Spinal cord (tissue), 10 donors: ENCODE data around the gene RUNDC3A. TPM values are rescaled to one million over a fixed set of nuclear protein-coding genes. Genes with fewer than 3 reads are reported as not detected.

Experiments
- DNase-seq, 6 donors: peaks; one replicate each; pipeline versions ENCODE4 v3.0.0 to v3.0.0-alpha.2; 2013 to 2015; ENCODE audit warnings: low spot score in 6 of 6, low read depth in 4 of 6
- H3K27ac ChIP-seq: one replicate; pipeline ENCODE4 v1.5.1; 2013; ENCODE audit warnings: low read depth, low read length, control low read depth
- H3K27me3 ChIP-seq: one replicate; pipeline ENCODE4 v1.6.1; 2013; ENCODE audit warnings: low read length; ENCODE audit not compliant: control insufficient read depth, insufficient read depth
- H3K36me3 ChIP-seq: one replicate; pipeline ENCODE4 v1.6.1; 2013; ENCODE audit warnings: low read length; ENCODE audit not compliant: control insufficient read depth, insufficient read depth
- H3K4me1 ChIP-seq: one replicate; pipeline ENCODE4 v1.6.1; 2013; ENCODE audit warnings: low read length; ENCODE audit not compliant: control insufficient read depth, insufficient read depth
- H3K4me3 ChIP-seq: one replicate; pipeline ENCODE4 v1.5.1; 2013; ENCODE audit warnings: low read depth, low read length, control low read depth
- H3K9me3 ChIP-seq: one replicate; pipeline ENCODE4 v1.6.1; 2013; ENCODE audit warnings: low read length; ENCODE audit not compliant: control insufficient read depth, insufficient read depth
- WGBS: methylation state at CpG from one replicate; pipeline ENCODE4 v1.1.5; 2013; ENCODE audit warnings: missing lambda C conversion rate; ENCODE audit not compliant: insufficient coverage; 5-methylcytosine and 5-hydroxymethylcytosine counted together
- long read RNA-seq, 4 donors: transcript quantifications; one replicate each; lab custom pipeline, GENCODE V29; 2026
- polyA plus RNA-seq, 2 donors: library from polyadenylated mRNA; unstranded; fragments of 120-200 nt; gene quantifications; one replicate each; pipeline ENCODE4 v1.2.1, GENCODE V29; 2013; ENCODE audit not compliant: insufficient read length in 2 of 2
- total RNA-seq, 2 donors: library from RNA; depleted of rRNA in 1 of 2; stranded (reverse); fragments of 120-200 nt in 1 of 2; fragments of >200 nt in 1 of 2; gene quantifications; one replicate each; pipeline versions ENCODE4 v1.2.3 to v1.2.4, GENCODE V29; 2013 to 2014
- donor health status: healthy.

The RUNDC3A gene
- 10 to 100 TPM; 44.0 to 54.4 TPM for total RNA-seq
- 100 to 1,000 TPM; 169 to 173 TPM for polyA plus RNA-seq
- long read RNA-seq, donor 1, transcript RUNDC3A-202 (11 exons, 2,048 nt) = major isoform, 14 of 42 reads
- long read RNA-seq, donor 1, transcript RUNDC3A-201 (11 exons, 1,821 nt) = minor isoform, 9 of 42 reads
- long read RNA-seq, donor 1, transcript RUNDC3A-206 (11 exons, 1,675 nt) = minor isoform, 7 of 42 reads
- long read RNA-seq, donor 1, partial matches to known transcripts = 0 of 42 reads
- long read RNA-seq, donor 1, other reads (novel, unspliced or antisense) = 11 of 42 reads
- long read RNA-seq, donor 2, transcript RUNDC3A-202 (11 exons, 2,048 nt) = major isoform, 8 of 13 reads
- long read RNA-seq, donor 2, partial matches to known transcripts = 0 of 13 reads
- long read RNA-seq, donor 2, other reads (novel, unspliced or antisense) = 0 of 13 reads
- long read RNA-seq, donor 3, partial matches to known transcripts = 21 of 36 reads
- long read RNA-seq, donor 3, other reads (novel, unspliced or antisense) = 6 of 36 reads
- long read RNA-seq, donor 4 = 0 reads

DNA sequence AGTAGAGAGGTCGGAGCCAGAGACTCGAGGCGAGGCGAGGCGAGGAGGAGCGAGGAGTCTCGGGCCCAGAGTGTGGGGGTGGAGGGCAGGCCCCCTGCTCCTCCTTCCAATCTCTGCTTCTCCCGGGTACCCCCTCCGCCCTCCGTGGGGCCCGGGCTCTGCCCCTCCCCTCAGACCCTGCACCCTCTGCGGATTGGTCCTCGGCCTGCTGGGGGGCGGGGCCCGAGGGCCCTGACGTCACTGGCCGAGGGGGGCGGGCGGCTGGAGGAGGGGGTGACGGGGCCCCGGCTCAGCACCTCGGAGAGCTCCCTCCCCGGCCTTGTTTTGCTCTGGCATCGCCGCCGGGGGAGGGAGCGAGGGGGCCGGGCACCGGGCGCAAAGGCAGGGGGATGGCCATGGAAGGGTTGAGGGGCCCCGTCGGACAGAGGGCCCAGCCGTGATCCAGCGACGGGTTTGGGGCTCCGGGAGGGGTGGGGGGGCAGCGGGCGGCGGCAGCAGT lies at the start of gene RUNDC3A:
Gene RUNDC3A (plus strand): TSS at position 282 of the 499 bp plus-strand sequence. CDS start 232 bp downstream, outside the sequence.
- H3K9me3 ChIP-seq = no peaks in the 10 kb centered on the region
- peaks cover 26% of the 10 kb centered on the region for H3K36me3 ChIP-seq
- WGBS = 0% methylated on average over 23 of the region's 39 CpGs
- H3K4me3 ChIP-seq = peak within 1 kb of the TSS; percentile 55
- H3K4me1 ChIP-seq = peaks cover 42% of the 10 kb centered on the region
- no peaks in the 10 kb centered on the region for H3K27me3 ChIP-seq
- DNase-seq = peak; percentile 82 to 98 (median 90)
- peak within 1 kb of the TSS; percentile 93 for H3K27ac ChIP-seq

DNA sequence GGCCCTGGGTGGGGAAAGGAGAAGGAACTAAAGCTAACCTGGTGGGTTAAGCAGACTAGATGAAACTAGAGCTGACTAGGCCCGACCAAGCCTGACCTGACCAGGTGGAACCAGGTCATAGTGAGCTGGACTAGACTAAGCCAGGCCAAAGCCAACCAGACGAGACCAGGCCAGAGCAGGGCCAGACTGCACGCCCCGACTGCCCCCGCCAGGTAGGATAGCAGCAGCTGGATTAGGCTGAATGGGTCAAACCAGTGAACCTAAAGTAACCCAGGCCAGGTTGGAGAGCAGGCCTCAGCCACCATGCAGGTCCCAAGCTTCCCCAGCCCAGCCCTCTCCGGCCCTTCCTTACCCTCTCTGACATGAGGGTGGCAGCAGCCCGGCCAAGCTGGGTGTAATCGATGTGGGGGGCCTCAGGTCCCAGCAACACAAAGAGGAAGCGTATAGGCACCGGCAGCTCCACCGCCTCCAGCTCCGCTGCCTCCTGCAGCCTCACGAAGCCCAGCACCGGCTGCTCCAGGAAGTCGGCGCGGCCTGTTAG lies 49.5 kb upstream of the RUNDC3A start:
- H3K4me1 ChIP-seq = no peaks in the 10 kb centered on the region
- H3K27me3 ChIP-seq = no peaks in the 10 kb centered on the region
- DNase-seq = no peak
- H3K9me3 ChIP-seq = no peaks in the 10 kb centered on the region
- WGBS = 70% methylated on average over 17 of the region's 17 CpGs
- no peak overlapping the region for H3K4me3 ChIP-seq
- H3K27ac ChIP-seq = no peak overlapping the region
- no peaks in the 10 kb centered on the region for H3K36me3 ChIP-seq

DNA sequence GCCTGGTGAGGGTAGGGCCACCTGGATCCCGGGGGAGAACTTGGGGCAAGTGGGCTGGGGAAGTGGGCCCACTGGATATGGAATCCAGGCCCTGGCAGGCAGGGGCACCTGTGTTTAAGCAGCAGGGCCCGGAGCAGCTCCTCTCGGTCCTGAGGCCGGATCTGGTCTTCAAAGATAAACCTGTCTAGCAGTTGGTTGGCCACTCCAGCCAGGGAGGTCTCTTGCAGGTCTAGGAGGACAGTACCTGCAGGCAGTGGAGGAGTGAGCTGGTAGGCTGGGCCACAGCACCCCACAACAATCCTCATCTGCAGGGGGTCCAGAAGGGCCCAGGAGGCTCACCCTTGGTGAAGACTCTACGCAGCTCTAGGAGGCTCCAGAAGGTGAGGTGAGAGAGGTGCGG lies 48.1 kb upstream of the RUNDC3A start:
- Histone ChIP-seq H3K27me3 (no peaks in the 10 kb centered on the region), H3K36me3 (no peaks in the 10 kb centered on the region), H3K4me1 (no peaks in the 10 kb centered on the region), H3K27ac (no peak overlapping the region), H3K9me3 (no peaks in the 10 kb centered on the region), H3K4me3 (no peak overlapping the region)
- DNase-seq = no peak
- 88% methylated on average over 5 of the region's 6 CpGs for WGBS

DNA sequence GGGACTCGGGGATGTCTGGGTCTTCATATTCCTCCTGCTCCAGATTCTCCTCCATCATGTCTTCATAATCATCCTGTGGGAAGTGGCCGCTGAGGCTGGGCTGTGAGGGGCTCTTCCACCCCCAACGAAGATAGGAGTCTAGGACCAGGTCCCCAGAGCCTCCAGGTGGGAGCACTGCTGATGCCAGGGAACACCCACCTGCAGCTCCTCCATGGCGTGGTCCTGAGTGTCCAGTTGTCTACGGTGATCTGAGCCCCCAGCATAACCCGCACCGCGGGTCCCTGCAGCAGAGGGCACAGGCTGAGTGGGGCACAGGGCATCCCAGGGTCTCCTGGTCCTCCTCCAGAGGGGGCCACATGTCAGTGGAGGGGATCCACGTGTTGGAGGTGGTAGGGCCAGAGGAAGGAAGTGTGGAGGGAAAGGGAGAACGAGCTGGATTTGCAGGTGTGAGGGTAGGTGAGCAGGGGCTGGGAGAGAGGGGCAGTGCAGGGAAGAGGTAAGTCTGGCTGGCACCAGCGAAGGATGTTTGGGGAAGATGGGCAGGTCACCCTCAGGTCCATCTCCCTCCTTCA lies 45.7 kb upstream of the RUNDC3A start:
- no peak for DNase-seq
- no peak overlapping the region for H3K27ac ChIP-seq

DNA sequence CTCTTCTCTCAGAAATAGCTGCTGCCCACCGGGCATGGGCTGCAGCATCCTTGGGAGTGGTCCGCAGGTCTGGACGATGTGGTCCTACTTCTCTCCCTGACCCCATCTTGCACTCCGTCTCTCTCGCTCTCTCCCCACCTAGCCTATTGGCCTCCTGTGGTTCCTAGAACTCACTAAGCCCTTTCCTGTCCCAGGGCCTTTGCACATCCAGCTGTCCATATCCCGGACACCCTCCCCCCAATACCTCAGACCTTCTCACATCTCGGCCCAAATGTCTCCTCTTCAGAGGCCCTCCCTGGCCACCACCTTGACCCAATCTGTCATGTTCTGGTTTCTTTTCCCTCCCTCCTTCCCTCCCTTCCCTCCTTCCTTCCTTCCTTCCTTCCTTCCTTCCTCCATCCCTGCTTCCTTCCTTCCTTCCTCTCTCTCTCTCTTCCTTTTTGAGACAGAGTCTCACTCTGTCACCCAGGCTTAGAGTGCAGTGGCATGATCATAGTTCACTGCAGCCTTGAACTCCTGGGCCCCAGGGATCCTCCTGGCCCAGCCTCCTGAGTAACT lies 45.0 kb upstream of the RUNDC3A start:
- no peaks in the 10 kb centered on the region for H3K9me3 ChIP-seq
- H3K27ac ChIP-seq = no peak overlapping the region
- H3K4me1 ChIP-seq = peaks cover 7% of the 10 kb centered on the region
- WGBS = 85% methylated on average over 7 of the region's 7 CpGs
- no peaks in the 10 kb centered on the region for H3K36me3 ChIP-seq
- no peak overlapping the region for H3K4me3 ChIP-seq
- DNase-seq = no peak
- H3K27me3 ChIP-seq = no peaks in the 10 kb centered on the region

More for the DNA sequence above, 45.7 kb upstream of the RUNDC3A start:
- Histone ChIP-seq H3K27me3 (no peaks in the 10 kb centered on the region), H3K36me3 (no peaks in the 10 kb centered on the region), H3K4me1 (peaks cover 1% of the 10 kb centered on the region), H3K9me3 (no peaks in the 10 kb centered on the region), H3K4me3 (no peak overlapping the region)
- 71% methylated on average over 9 of the region's 11 CpGs for WGBS

DNA sequence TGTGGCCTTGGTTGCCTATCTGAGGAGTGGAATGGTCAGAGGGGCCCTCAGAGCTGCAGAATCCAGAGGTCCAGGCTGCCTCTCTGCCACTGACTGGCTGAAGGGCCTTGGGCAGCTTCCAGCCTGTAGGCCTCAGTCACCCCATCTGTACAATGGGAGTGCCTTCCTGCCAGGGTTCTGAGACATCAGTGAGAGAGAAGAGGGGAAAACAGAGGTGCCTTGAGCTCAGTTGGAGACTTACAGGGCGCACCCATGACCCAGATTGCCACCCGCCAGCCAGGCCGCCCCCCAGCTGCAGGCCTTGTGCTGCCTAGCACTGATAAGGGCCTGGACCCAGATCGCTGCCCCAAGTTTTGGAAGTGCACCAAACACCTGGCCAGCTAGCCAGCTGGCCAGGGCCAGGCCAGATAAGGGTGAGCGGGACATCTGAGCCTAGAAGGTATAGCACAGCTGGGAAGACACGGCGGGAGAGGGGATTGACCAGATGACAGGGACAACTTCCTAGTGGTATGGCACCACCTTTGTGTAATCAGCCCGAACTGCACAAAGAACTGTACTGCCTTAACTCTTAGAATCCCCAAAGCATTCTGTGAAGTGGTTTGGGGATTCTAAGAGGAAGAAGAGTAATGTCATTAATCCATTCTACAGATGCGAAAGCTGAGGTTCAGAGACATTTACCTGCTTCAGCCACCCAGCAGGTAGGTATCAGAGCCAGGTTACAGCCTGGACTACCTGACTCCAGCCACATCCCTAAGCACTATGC lies 41.8 kb upstream of the RUNDC3A start:
- 94% methylated on average over 5 of the region's 9 CpGs for WGBS
- no peak overlapping the region for H3K27ac ChIP-seq
- no peaks in the 10 kb centered on the region for H3K9me3 ChIP-seq
- peaks cover 13% of the 10 kb centered on the region for H3K4me1 ChIP-seq
- H3K27me3 ChIP-seq = no peaks in the 10 kb centered on the region
- no peaks in the 10 kb centered on the region for H3K36me3 ChIP-seq
- no peak overlapping the region for H3K4me3 ChIP-seq
- DNase-seq = no peak

DNA sequence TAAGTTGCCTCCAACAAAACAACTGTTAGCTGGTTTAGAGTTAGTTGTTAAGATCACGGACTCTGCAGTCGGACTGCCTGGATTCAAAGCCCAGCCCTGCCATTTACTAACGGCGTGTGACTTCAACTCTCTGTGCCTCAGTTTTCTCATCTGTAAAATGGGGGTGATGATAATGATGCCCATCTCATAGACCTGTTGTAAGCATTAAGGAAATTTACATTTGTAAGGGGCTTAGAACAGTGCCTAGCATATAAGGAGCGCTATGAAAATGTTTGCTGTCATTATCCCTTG lies 41.3 kb upstream of the RUNDC3A start:
- Histone ChIP-seq H3K36me3 (no peaks in the 10 kb centered on the region), H3K27ac (no peak overlapping the region), H3K4me1 (peaks cover 13% of the 10 kb centered on the region), H3K9me3 (no peaks in the 10 kb centered on the region), H3K27me3 (no peaks in the 10 kb centered on the region), H3K4me3 (no peak overlapping the region)
- no CpG with 5 or more reads among the region's 5 CpGs for WGBS
- DNase-seq = no peak

DNA sequence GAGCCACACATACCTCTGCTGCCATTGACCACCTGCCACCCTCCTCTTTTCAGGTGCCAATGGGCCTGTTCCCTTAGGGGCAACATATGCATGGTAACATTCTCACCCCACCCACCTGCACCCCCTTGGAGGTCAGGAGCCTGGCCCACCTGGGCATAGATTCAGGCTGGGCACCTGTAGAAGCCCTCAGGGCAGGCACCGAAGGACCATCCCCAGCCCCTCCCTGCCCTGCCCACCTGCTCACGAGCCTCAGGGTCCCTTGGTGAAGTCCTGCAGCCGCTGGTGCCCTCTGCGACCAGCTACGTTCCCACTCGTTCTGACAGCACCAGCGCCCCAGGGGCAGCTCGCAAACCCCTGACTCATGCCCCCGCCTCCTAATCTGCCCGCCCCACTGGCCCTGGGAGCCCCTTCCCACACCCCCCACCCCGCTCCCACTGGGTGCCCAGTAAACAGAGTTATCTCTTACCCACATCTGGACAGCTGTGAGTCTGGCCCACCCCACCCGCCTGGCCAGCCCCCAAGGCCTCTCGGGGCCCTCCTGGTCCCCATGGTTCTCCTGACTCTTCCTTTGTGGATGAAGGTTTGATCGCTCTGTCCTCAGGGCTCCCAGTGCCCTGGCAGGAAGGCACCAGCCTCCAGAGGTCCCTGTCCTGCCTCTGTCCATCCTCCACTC lies 40.4 kb upstream of the RUNDC3A start, which contains the start of gene SLC4A1:
Gene SLC4A1 (minus strand): TSS at position 318 of the 673 bp plus-strand sequence. CDS start 5,269 bp downstream, outside the sequence.
- DNase-seq = no peak
- Histone ChIP-seq H3K4me3 (no peak within 1 kb of the TSS), H3K27me3 (no peaks in the 10 kb centered on the region), H3K27ac (no peak within 1 kb of the TSS), H3K9me3 (no peaks in the 10 kb centered on the region), H3K36me3 (no peaks in the 10 kb centered on the region), H3K4me1 (peaks cover 13% of the 10 kb centered on the region)
- 80% methylated on average over 13 of the region's 14 CpGs for WGBS
